Spleen (tissue), 7 donors: Measurements from ENCODE around the gene KLF13.

Experiments
- POLR2AphosphoS5 ChIP-seq, 3 donors: sonication (generic); formaldehyde crosslinking; IDR thresholded peaks; one replicate each; pipeline ENCODE4 v1.5.1; 2017; ENCODE audit warnings: antibody characterized with exemption in 3 of 3
- TF ChIP-seq, protein P1 (sequence below), 11 experiments: fragments of 200-600 bp in 7 of 11; fragments of 450-650 bp in 4 of 11; sonication (generic) in 4 of 11; IDR thresholded peaks in 8 of 11; conservative IDR thresholded peaks in 3 of 11; 1 replicate in 7 of 11; 2 replicates in 4 of 11; pipeline versions ENCODE4 v1.4.0 to v1.8.0; 2016 to 2021; ENCODE audit warnings: antibody characterized with exemption in 11 of 11, inconsistent platforms in 4 of 11, mild to moderate bottlenecking in 1 of 11
- donor health status: DM: no; HTN: no; CAD: no; lungs with moderate emphysema.
- donor health status: DM: no; HTN: no; CAD: no.
- donor health status: DM: no; HTN: no; CAD: no.

DNA sequence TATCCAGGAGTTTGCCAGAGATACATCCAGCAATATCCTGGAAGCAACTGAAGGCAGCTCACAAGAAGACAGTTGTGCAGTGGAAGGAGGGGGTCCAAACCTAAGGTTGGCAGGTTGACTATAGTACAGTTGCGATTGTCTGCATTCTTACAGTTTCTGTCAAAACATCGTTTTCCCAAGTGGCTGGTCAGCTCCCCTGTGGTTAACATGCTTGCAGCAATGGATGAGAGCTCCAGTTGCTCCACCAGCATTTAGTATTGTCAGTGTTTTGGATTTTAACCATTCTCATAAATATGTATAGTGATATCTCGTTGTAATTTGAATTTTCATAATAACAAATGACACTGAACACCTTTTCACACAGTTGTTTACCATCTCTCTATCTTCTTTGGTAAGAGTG is 31.5 kb downstream of the KLF13 start:
- TF ChIP-seq, protein P1, sequence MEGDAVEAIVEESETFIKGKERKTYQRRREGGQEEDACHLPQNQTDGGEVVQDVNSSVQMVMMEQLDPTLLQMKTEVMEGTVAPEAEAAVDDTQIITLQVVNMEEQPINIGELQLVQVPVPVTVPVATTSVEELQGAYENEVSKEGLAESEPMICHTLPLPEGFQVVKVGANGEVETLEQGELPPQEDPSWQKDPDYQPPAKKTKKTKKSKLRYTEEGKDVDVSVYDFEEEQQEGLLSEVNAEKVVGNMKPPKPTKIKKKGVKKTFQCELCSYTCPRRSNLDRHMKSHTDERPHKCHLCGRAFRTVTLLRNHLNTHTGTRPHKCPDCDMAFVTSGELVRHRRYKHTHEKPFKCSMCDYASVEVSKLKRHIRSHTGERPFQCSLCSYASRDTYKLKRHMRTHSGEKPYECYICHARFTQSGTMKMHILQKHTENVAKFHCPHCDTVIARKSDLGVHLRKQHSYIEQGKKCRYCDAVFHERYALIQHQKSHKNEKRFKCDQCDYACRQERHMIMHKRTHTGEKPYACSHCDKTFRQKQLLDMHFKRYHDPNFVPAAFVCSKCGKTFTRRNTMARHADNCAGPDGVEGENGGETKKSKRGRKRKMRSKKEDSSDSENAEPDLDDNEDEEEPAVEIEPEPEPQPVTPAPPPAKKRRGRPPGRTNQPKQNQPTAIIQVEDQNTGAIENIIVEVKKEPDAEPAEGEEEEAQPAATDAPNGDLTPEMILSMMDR (IDR thresholded peaks at IDR 0.05 in 8 of 11, conservative IDR thresholded peaks at IDR 0.05 in 3 of 11), result no peak
- TF ChIP-seq POLR2AphosphoS5 (IDR thresholded peaks at IDR 0.05), result no peak
